GM18861 (cell line): ENCODE results near the gene FAM222A.

Experiments
- ATAC-seq: cut with Tn5 transposase; IDR thresholded peaks from one replicate; pipeline ENCODE4 v1.9.1; 2021; ENCODE audit not compliant: unreplicated experiment

Gene FAM222A

DNA sequence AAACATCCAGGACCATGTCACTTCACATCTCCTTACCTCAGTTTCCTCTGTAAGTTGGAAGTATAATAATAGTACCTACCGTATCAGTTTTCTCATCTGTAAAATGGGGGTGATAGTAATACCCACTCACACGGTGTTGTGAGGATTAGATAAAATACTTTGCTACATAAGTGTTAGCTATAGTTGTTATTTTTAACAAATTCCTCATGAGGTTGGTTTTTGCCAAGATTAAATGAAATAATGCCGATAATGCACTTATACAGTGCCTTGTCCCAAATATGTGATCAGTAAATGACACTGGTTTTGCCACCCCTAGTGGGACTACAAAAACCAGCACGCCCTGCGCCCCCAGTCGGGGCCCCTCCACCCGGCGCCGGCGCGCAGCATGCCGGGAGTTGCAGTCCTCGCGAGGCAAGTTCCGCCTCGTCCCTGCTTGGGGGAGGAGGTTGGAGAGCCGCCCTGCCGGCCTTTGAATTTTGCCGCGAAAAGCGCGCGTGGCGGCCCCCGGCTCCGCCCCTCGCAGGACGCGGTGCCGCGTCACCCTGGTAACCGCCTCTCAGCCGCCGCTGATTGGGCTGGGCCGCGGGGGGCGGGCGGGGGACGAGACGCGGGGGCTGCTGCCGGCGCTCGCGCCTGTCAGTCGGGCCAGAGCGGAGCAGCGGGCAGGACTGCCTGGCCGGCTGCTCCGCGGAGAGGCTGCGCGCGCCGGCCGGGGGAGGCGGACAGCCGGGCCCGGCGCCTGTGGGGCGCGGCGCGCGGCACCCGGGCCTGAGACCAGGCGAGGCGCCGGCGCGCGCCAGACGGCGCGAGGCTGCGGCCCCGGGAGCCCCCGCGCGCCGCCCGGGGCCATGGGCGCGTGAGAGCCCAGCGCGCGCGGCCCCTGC is at the start of gene FAM222A:
FAM222A (plus strand) TSS at position 639 of the 884 bp plus-strand sequence. CDS start 30,322 bp downstream, outside the sequence.
- ATAC-seq = peak; percentile 93

DNA sequence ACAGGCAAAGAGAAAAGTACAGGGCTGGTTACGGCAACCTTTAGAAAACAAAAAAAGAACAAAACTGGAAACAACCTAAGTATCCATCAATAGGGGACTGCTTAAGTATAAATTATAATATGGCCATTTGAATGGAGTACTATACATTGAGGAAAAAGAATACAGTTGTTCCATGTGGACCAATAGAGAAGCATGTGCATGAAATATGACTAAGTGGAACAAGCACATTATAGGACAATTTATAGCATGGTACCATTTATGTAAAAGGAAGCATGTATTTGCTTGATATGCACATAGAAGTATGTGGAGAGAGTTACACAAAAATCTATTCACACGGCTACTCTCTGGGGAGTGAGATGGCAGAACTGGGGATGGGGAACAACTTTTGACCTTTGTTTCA is 49.2 kb upstream of the FAM222A start:
- no peak for ATAC-seq

DNA sequence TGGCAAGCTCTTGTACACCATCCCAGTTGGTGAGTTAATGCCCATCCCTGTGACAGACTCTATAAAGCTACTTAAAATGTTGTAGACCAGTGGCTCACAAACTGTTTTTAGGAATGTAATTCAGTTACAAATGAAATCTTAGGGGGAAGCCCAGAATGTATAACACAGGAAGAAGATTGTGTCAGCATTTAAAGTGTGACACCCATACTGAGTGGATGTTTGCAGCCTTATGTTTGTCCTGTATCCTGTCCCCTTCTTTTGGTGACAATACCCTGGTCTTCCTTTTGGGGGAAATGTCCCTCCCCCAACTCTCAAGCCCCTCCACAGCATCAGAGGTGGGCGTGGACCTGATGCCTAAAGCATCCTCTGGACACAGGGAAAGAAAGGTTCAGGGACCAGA is 47.6 kb upstream of the FAM222A start:
- ATAC-seq = no peak

DNA sequence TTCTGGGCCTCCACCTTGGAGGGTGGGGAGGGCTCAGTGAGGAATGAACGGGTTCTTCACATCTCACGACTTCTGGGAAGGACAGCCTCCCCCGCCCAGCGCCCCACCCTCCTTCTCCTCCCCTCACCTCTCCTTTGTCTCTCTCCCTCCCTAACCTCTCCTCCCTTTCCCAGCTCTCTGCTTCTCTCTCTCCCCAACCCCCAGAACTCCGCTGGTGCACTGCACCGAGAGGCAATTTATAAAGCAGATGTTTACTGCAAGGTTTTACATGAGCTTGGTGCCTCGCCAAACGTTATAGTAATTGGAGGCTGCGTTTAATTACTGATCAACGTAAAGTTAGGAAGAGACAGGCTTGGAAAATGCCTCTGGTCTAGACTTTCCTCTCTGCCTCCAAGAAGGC is 42.9 kb upstream of the FAM222A start:
- no peak for ATAC-seq

DNA sequence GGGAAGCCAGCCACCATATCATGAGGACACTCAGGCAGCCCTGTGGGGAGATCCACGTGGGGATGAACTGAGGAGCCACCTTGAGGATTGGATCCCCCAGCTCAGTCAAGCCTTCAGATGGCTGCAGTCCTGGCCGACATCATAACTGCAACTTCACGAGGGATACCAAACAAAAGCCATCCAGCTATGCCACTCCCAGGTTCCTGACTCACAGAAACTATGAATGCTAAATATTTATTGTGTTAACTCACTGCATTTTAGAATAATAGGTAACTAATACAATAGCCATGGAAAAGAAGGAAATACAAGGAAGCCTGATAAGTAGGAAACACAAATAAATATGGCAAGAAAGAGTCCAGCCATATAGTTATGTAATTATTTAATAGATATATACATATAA is 42.1 kb upstream of the FAM222A start:
- no peak for ATAC-seq

DNA sequence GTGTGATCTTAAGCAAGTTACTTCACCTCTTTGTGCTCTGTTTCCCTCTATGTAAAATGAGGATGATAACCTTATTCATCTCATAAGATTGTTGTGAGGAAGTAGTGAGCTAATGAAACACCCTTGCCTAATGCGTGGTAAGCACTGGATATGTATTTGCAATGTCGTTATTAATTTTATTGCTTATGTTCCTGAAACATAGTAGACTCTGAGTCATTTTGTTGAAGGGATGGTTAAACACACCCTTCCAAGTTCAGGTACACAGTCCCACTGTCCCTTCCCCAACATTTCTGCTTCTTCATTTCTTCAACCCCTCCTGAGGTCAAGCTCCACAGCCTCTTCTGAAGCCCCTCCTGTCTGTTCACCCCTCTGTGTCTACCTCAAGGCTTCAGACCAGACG is 40.2 kb upstream of the FAM222A start:
- no peak for ATAC-seq

DNA sequence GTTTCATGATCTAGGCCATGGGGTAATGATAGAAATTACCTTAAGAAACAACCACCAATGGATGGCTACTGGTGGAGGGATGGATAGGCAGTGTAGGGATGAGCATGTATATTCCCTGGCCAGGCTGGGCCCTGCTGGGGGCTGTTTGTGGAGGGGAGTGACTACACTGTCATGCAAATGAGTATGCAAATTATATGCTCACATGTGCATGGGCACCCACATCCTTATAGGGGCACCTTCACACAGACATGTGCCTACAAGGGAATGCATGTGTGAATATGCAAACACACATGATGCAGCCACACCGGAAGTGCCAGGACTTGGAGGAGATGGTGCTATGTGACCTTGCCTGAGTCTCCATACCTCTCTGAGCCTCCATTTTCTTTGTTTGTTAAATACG is 39.7 kb upstream of the FAM222A start:
- ATAC-seq = no peak

DNA sequence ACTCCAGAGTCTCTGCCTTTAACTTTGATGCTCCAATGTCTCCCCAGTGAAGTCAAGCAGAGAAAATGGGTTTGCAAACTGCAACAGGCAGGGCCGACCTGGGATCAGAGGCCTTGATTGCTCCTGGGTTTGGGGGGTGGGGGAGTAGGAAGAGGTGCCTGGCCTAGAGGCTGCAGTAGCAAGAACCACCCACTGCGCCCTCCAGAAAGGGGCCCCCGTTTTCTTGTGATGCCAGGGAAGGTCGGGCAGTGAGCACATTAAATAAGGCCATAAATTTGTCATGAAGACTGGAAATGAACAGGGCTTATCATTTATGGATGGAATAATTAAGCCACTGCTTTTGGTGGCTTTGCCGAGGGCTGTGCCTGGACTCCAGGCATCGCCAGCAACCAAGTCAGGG is 38.2 kb upstream of the FAM222A start:
- no peak for ATAC-seq

DNA sequence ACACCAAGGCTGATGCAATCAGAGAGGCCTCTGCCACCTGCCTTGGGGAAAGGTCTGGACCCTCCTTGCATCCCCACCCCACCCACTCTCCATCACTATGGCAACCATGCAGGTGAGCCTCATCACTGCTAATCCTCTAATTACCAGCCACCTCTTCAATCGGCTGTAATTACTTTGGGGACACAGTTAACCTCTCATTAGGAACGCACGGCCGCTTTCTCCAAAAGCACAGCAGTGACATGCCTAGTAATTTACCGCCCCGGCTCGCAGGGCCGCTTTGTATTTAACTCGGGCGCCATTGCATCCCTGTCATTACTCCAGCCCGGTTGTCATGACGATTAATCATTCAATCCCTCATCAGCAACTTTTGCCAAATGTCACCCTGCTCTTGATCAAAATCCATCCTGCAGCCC is 36.3 kb upstream of the FAM222A start:
- ATAC-seq = no peak

DNA sequence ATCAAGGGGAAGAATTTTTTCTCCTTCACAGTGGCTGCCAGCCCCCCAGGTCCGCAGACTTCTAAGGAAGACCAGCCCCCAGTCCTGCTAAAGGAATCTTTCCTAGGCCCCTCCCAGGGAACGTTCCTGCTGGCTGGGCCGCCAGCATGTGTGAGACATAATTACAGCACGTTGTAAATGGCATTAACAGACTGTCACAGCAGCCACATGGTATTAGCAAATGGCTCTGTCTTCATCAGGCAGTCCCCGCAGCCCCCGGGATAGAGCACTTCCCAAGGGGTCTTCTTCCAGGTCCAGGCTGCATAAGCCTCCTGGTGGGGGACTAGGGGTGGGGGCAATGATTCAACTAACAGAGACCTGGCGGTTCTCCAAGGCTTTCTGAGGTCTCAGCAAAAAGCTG is 34.9 kb upstream of the FAM222A start:
- ATAC-seq = no peak

DNA sequence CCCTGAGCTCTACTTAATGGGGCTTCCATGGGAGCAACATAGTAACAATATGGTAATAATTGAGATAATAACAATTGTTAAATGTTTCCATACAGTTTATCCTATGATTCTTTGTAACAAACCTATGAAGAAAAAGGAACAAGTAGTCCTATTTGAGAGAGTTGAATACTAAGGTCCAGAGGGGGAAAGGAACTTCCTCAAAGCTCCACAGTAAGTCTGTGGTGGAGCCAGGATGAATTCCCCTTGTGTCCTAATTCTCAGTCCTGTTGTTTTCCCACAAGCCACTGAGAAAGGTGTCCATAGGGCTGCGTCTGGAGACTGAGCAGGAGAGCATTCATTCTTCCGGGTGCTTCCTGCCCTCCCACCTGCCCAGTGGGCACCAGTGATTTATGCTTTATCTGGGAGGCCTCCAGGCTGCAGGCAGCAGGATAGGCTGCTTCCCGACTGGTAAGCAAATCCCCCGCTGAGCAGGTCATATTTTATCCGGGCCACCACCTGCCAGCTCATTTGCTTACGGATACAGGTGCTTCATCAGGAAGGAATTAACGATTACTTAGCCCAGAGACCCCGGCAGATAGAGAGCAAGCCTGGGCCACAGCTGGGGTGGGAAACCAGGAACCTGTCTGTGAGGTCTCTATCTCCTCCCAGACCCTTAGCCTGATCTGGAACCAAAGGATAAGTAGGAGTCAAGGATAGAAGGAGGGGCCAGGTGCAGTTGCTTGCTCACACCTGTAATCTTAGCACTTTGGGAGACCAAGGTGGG is 33.9 kb upstream of the FAM222A start:
- ATAC-seq = no peak

DNA sequence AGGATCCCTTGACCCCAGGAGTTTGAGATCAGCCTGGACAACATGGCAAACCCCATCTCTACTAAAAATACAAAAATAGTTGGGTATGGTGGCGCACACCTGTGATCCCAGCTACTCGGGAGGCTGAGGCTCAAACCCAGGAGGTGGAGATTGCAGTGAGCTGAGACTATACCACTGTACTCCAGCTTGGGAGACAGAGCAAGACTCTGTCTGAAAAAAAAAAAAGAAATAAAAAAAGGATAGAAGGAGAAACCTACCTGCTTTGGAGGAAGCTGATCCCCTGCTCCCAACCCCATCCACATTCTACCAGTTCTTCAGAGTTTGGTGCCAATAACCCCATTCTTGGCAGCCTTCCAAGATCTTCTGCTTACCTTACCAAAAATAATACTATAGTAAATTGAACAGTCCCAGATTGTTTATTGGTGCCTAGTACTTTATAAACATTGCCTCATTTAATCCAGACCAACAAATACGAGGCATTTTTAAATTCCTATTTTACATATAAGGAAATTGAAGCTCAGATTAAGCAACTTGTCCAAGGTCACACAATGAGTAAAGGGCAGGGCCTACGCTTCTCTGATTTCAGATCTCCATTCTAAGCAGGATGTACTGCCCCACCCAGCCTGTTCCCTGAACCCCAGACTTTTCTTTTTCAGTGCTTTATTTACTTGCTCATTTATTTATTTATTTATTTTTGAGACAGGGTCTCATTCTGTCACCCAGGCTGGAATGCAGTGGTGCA is 33.2 kb upstream of the FAM222A start:
- no peak for ATAC-seq

DNA sequence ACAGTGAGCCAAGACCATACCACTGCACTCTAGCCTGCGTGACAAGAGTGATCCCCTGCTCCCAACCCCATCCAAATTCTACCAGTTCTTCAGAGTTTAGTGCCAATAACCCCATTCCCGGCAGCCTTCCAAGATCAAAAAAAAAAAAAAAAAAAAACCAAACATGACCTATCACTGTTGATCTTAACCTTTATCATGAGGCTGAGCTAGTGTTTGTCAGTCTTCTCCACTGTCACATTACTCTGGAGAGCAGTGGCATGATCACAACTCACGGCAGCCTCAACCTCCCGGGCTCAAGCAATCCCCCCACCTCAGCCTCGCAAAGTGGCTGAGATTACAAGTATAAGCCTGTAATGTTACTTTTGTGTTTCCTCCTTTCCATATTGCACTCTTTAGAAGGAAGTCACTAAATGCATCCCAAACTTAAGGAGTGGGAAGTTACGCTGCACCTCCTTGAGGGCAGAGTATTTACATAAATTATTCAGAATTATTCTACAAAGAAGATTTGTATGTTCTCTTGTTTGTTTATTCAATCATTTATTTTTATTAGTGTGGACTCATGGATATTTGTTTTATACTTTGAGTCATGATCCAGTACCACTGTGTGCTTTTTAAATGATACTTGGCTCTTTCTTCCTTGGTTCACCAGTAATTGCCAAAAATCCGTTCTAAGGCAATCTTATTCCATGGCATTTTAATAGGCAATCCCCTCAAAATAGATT is 31.5 kb upstream of the FAM222A start:
- no peak for ATAC-seq

DNA sequence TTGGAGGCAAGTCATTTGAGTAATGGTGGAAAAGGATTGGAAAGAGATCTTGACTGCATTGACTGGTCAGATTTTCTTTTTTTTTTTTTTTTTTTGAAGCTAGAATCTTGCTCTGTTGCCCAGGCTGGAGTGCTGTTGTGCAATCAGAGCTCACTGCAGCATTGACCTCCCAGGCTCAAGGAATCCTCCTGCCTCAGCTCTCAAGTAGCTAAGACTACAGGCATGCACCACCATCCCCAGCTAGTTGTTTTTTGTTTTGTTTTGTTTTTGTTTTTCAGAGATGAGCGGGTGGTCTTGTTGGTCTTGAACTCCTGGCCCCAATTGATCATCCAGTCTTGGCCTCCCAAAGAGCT is 30.9 kb upstream of the FAM222A start:
- ATAC-seq = no peak

DNA sequence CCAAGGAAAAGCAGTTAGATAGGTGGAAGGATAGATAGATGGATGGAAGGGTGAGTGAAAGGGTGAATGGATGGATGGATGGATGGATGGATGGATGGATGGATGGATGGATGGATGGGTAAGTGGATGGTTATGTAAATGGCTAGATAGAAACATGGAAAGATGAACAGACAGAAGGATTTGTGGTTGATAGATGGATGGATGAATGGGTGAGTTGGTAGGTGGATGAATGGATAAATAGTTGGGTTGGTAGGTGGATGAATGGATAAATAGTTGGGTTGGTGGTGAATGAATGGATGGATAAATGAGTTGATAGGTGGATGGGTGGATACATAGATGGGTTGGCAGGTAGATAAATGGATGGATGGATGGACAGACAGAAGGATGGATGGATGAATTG is 30.3 kb upstream of the FAM222A start:
- no peak for ATAC-seq

DNA sequence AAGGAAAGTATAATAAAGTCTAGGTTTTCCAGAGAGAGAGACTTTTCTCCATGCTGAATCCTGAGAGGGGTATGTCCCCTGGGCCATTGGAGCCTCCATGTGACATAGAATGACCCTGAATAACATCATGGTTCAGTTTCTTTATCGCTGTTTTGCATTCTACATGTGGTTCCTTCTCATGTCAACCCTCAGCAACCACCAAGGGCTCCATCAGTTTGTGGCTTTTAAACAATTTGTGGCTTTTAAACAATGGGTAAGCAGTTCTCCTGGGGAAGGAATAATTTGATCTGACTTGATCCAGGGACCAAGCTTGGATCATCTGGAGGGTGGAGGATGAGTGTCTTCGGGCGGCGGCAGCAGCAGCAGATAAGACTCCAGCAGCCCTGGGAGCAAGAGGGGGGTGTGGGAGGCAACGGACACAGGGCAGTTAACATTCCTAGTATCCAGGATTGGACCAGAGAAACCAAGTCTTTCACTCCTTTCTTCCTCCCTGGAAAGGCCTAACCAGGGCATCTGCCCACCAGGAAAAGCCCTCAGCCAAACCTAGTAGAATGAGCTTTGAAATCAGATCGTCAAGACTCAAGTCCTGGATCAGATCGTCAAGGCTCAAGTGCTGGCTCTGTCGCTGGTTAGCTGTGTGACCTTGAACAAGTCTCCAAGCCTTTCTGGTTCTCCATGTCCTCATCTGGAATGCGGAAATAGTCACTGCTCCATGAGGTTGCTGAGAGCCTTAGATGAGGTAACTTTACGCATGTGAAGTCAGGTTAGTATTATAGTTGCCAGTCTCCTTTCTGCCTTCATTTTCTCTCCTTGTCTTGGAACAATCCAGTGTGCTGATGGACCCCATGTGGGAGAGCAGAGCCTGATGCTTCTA is 27.8 kb upstream of the FAM222A start:
- no peak for ATAC-seq

DNA sequence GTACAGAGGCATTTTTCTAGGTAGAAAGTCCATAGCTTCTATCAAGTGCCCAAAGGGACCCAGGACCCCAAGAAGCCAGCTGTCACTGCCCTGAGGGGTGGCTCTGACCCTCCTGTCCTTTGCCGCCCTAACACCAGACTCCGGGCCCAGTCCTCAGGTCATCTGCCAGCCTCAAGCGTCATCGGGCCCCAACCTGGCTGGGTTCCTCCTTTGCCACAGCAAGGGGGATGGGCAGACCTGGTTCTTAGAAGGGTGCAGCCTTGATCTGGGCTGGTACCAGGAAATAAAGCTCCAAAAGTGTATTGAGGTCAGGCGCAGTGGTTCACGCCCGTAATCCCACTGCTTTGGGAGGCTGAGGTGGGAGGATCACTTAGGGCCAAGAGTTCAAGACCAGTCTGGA is 27.1 kb upstream of the FAM222A start:
- no peak for ATAC-seq

DNA sequence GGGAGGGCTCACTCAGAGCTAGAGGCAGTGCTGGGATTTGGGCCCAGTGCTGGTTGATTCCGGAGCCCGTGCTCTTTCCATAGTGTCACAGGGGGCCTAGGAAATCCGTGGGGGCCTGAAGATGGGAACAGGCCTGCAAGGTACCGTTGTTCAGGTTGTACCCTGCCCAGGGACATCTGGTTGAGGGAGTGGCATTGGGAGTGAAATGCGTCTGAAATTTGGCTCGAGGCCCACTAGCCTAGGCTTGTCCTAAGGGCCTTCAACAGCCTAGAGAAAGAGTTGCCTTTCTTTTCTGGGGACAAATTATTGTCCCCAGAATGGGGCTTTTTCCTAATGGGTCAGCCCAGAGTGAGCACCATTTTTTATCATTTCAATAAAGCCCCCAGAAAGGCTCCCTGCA is 26.4 kb upstream of the FAM222A start:
- ATAC-seq = no peak

DNA sequence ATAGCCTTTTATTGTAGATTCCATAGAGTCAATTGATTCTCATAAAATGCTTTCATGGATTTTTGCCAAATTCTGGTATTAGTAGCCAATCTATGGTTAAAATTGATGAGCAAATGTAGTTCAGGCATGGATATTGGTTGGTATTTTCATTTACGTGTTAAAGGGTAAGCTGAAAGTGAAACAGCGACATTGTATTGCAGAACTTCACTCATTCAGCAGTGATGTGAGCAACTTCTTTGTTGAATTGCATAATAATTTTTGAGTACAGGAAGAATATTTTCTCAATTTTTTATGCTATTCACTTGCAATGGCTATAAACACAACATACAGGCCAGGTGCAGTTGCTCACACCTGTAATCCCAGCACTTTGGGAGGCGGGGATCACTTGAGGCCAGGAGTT is 24.2 kb upstream of the FAM222A start:
- no peak for ATAC-seq

DNA sequence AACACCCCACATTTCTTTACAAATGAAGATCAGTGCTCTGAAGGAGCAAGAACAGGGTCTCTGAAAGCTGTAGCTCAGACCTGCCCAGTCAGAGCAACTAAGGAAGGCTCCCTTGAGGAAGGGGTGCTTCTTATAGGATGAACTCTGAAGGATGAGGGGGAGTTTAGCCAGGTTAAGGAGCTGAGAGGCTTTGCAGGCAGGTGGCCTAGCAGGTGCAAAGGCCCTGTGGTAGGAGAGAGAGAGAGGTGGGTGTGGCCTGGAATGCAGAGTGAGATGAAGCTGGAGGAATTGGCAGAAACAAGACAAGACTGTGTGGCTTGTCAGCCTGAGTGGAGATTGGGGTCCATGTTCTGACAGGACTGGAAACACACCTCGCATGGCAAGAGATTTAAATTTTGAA is 20.5 kb upstream of the FAM222A start:
- ATAC-seq = no peak
